ENCODE results near the gene GPATCH2. TPM values are rescaled to one million over a fixed set of nuclear protein-coding genes. Genes with fewer than 3 reads are reported as not detected.

GPATCH2 gene
- total RNA-seq, result 26.4 TPM

GRCh38 chr1:217630711-217631591, at the start of gene GPATCH2, which contains the start of gene SPATA17:
Gene GPATCH2 (minus strand): TSS chr1:217631090. CDS start chr1:217630971, 119 bp downstream.
Gene SPATA17 (plus strand): TSS chr1:217631344. CDS start chr1:217631379, 35 bp downstream.

Other genes starting within 250 kb of the GPATCH2 start
- 10.7 TPM for gene SPATA17, start 254 bp upstream of the GPATCH2 start, total RNA-seq